GF-D8 (cell line): ENCODE measurements around the gene PKP1.

Experiments
- DNase-seq: peaks from one replicate; lab custom pipeline; 2025; lab: John Stamatoyannopoulos, UW

The PKP1 gene

DNA sequence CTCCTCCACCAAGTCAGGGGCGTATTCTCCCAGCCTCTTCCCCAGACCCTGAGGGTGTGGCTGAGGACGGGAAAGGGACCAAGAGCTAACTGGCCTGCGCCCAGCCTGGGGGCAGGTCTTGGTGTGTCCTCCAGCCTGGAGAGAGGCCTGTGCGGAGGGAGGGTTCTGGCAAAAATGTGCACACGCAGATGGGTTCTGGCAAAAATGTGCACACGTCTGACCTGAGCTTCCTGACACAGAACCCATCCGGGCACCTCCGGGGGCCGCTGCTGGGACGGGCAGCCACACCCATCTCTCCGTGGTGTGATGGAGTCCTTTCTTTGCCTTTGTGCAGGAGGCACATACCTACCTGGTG, 23.1 kb upstream of the PKP1 start:
- no peak for DNase-seq

DNA sequence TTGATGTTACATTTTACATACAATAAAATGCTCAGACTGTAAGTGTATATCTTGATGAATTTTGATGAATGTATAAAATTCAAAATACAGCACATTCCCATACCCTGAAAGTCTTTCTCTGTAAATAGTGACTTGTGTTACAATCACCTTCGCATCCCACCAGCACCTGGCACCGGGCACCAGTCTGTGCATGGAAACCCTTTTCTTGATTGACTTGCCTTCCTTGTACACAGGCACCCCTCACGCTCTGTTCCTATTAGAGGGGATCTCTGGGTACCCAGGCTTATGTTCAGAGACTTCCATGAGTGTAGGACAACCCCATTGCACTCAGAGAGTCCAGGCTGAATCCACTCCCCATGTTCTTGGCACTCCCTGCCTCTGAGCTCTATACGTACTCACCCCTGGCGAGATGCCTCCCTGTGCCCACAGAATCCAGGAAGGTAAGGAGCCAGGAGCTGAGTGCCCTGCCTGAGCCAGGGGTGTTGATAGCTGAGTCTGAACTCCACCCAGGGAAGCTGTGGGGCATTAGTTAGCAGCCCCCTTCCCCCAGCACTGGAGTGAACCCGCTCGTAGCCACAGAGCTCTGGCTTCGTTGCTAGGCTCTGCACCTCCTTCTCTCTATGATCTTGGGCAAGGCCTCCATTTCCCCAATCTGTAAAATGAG, 22.5 kb upstream of the PKP1 start:
- no peak for DNase-seq

DNA sequence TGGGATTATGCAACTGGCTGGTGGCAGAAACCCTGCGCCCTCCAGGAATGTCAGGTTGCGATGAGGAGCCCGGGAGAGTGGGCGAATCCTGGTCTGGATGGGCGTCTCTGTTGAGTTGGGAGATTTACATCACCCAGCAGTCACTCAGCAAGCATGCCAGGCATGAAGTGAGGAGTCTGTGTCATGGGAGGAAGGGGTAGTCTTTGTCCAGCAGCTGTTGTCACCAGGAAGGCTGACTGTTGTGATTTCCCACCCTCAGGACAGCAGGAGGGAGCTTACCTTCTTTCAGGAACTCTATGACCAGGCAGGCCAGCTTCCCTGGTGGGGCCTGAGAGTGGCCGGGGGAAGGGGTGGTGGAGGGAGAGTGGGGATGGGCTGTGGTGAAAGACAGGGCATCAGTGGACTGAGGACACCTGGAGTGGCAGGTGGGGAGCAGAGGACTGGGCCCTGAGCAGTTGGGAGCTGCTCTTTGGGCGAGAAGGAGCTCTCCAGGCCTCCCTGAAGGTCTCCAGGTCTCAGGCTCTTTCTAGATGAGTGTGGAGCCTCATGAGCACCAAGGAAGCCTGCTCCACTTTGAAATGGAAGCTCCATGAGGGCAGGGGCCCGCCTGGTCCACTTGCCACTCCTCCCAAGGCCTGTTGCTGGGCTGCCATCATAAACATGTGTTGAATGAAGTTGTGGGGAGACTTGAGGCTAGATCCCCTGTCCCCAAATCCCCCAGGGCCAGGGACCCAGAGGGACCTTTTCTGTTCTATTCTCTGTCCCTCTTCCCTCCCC, 21.3 kb upstream of the PKP1 start:
- no peak for DNase-seq

DNA sequence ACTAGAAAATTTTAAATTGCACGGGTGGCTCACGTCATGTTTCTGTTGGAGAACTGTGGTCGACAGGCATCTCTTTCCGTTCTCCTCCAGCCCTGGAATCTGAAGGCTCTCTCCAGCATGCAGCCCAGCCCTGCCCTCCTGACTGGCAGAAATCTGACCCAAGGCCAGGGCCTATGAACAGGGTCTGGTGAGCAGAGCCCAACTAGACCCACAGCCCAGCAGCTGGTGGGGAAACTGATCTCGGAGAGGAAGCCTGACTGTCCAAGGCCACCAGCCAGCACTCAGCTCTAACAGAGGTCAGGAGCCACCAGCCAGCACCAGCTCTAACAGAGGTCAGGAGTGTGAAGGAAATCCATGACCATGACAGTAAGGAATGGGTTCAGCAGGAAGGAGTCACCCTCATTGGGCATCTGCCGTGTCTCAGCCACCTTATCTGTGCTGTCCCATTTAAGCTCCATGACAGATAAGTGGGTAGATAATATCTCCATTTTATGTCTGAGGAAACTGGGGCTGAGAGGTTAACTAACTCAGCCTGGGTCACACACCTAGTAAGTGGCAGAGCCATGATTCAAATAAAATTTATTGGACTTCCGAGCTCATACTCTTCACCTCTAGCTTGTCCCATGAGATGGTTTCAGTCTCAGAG, 20.2 kb upstream of the PKP1 start:
- DNase-seq = no peak

DNA sequence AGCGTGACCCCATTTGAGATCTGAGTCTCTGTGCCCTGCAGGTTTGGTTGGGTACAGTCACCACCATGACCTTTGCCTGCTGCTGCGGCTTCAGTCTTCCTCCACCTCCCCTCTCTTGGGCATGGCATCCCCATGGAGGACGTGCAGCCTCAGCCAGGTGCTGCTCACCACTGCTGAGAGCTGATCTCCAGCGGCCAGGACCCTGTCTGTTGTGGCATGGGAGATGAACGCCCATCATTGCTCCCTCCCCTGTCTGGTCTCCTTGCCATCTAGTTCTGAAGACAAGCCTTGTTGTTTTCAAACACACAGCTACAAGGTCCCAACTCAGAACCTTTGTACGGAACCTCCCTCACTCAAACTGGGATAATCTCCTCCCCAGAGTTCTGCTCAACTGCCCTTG, 19.2 kb upstream of the PKP1 start:
- DNase-seq = no peak

DNA sequence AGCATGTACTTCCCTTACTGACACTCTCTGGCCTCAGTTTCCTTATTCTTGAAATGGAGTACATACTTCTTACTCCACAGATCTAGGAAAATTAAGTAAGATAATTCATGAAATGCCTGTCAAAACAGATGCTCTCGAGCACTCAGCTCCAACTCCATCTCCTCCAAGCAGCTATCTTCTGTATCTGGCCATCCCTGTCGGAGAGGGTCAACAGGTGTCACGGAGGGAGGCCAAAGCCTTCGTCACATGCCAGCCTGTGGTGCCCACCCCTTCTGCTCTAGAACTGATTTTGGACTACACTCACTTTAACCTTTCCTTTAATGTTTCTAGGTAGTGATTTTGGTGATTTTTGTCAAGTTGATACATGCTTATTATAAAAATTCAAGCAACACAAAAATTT, 18.8 kb upstream of the PKP1 start:
- DNase-seq = no peak

DNA sequence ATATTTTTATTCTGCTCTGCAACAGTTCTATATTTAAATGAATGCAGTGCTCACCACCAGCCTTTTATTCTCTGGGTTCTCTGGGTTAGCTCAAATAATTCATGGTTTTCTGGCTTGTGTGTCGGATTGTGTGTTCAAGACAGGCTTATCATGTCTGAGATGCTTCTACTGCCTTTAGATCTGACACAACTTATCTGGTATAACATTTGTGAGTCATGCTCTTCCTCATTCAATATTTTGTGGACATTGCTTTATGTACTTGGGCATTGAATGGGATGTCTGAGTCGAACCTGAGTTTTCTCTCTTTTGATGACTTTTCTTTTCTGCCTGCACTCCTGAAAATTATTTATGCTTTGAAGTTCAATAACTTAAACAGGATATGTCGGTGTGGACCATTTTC, 17.6 kb upstream of the PKP1 start:
- DNase-seq = no peak

GRCh38 chr1:201266276-201266675, 17.0 kb upstream of the PKP1 start:
- DNase-seq = no peak

- no peak for DNase-seq
Observed at GRCh38 chr1:201266774-201267173, 16.5 kb upstream of the PKP1 start.

DNA sequence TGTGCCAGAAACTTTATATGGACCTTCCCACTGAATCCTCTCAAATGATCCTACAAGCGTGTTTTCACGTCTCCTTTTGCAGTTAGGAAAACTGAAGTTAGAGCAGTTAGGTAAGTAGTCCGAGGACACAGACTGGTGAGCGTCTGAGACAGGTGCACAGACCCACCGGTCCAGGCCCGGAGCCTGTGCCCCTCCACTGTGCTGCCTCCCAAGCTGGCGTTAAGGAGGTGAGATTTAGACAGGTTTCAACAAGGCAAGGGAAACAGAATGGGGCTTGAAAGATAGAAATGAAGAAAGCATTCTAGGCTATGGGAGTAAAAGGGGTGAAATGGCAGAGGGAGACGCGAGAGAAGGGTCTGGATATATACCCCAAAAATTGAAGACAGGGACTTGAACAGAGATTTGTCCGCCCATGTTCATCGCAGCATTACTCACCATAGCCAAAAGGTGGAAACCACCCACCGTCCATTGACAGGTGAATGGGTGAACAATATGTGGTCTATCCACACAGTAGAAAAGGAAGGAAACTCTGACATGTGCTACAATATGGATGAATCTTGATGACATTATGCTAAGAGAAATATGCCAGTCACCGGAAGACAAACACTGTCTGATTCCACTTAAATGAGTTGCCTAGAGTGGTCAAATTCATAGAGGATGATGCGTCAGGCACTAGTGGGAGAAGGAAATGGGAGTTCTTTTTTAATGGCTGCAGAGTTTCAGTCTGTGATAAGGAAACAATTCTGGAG, 15.7 kb upstream of the PKP1 start:
- no peak for DNase-seq

DNA sequence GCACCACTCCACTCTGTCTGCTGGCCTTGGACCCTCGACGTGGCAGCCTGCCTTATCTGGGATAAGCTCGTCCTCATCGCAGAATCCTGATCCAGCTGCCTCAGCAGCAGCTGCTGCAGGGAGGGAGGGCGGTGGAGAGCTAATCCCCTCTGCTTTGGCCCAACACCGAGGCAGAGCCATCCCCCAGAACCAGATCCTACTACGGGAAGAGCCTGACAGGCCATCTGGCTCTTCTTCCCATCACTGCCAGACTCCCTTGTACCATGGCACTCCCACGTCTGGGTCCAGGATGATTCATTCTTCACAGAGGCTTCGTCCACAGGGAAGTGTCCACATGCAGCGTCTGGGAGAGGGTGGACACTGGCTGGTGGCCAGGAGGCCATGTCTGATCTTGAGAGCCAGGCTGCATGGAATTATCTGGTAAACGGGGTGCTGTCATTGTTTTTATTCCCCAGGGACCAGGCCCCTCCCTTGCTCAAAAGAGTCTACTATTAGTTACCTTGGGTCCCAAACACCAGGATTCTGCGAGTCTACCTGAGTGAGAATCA, 14.6 kb upstream of the PKP1 start:
- no peak for DNase-seq

DNA sequence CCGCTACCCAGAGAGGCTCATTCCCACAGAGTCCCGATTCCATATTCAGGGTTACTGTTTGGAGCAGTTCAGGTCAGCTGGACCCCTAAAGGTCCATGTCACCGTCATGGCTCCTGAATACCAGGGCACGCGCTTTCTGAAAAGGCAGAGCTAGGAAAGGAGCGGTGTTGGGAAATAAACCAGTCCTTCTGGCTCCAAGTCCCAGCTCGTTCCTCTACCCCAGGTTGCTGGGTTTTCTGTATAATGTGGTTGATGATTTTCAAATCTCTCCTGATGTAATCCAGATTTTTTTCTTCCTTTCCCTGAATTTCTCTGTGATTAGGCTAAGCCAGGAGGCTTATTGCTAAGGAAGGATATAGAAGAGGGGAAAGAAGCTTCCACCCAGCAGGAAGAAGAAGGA, 14.0 kb upstream of the PKP1 start:
- no peak for DNase-seq

DNA sequence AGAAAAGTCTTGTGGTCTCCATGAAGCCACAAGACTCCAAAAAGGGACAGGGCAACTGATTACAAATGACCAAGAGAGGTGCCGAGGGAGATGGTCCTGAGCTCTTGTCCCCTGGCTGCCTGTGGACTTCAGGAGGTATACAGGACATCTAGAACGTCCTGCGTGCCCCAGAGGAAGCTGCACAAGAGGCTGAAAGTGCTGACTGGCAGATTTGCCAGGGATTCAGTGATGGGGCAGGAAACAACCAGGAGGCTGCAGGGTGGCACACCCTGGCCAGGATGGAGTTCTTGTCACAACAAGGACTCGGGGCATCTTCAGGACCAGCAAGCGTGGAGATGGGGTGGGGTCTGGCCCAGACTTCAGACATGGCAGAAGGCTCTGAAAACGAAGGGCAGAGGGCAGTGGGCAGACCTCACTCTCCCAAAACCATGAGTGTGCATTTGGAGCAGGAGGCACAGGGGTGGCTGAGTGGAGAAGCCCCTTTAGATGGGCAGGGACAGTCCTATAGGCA, 13.4 kb upstream of the PKP1 start:
- no peak for DNase-seq

- no peak for DNase-seq
Observed at GRCh38 chr1:201270616-201271390, 12.5 kb upstream of the PKP1 start.

GRCh38 chr1:201272799-201273198, 10.5 kb upstream of the PKP1 start:
- DNase-seq = no peak

DNA sequence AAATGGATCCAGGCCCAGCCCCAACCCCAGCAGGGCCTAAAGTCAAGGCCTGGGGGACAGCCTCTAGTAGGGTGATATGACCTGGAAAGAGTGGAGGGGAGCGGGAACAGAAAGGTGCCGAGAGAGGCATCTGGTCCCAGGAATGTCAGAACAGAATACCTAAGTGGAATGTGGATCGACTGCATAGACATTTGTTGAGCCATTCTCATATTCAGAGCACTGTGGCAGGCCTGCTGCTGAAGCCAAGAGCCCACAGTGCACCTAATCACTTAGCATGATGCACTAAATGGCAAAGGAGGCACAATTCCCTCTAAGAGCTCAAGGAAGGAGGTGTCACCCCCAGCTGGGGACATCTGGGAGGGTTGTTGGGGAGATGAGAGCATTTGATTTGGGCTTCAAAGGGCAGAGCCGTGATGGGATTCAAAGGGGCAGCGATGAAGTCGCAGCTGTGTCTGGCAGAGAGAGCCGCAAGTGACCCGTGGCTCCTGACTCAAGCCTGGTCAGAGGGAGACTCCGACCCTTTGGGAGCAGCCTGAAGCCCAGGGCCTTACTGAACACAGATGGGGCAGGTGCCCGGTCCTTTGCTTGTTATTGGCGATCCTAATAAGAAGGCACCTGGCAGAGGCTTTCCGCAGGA, 8.6 kb upstream of the PKP1 start:
- no peak for DNase-seq

GRCh38 chr1:201275253-201275666, 8.0 kb upstream of the PKP1 start:
- no peak for DNase-seq

DNA sequence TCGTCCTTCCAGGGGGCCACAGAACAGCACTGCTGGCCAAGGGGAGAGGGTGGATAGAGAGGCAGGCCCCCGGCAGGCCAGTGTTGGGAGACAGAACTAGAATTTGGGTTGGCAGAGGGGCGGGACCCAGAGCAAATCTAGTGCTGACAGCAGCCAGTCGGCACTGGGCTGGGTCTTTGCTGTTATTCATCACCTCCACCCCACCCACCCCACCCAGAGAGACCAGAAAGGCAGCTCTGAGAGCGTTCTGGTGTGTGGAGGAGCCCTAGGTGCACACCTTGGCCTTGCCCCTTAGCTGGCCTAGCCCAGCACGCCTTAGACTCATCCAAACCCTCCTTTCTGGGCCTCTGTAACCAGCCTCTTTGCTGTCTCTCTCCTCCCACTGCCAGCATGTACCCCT, 6.4 kb upstream of the PKP1 start:
- DNase-seq = no peak

DNA sequence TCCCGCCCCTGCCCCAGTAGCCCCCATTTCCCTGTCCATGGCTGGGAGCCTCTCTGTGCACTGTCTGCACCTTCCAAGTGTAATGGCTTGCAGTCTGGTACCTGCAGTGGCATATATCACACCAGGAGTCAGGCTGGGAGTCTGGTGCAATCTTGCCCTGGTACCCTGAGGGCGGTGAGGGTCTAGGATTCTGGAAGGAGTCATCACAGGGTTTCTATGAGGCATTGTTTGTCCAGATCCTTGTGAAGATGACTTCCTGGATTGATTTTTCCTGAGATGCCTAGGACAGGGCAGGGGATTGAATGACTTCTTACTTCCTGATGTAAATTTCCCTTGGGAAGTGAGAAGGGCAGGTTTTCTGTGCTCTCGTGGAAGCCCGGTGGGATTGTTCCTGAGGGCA, 5.9 kb upstream of the PKP1 start:
- DNase-seq = no peak

GRCh38 chr1:201279313-201279712, 4.0 kb upstream of the PKP1 start:
- DNase-seq = no peak

GRCh38 chr1:201280884-201281283, 2.4 kb upstream of the PKP1 start:
- DNase-seq = no peak
